DMS 273 (cell line): ENCODE data around the gene FRG2.
"Not testable (repeated sequence)": the region's sequence is repeated elsewhere in the genome, so short reads cannot be mapped to it uniquely, and the experiment has no call there.

ENCODE experiments used
- DNase-seq: peaks from one replicate; lab custom pipeline; 2025; ENCODE audit not compliant: unreplicated experiment; lab: John Stamatoyannopoulos, UW

The FRG2 gene

GRCh38 chr4:190016369-190017289 is 10.4 kb downstream of the FRG2 start:
- DNase-seq = no peak

- DNase-seq = no peak
Observed at GRCh38 chr4:190015538-190016368, 11.3 kb downstream of the FRG2 start.

GRCh38 chr4:190014771-190015537 is 12.1 kb downstream of the FRG2 start:
- DNase-seq = no peak

GRCh38 chr4:189989941-189990340 is 37.1 kb downstream of the FRG2 start:
- DNase-seq = not testable (repeated sequence)

GRCh38 chr4:189988877-189989431 is 38.1 kb downstream of the FRG2 start:
- DNase-seq = no peak

- not testable (repeated sequence) for DNase-seq
Observed at GRCh38 chr4:189985651-189986243, 41.3 kb downstream of the FRG2 start.

GRCh38 chr4:189984661-189985060 is 42.4 kb downstream of the FRG2 start:
- DNase-seq = not testable (repeated sequence)

- DNase-seq = not testable (repeated sequence)
Observed at GRCh38 chr4:189983916-189984526, 43.0 kb downstream of the FRG2 start.

- no peak for DNase-seq
Observed at GRCh38 chr4:189981970-189982369, 45.1 kb downstream of the FRG2 start.

- not testable (repeated sequence) for DNase-seq
Observed at GRCh38 chr4:189980292-189980691, 46.8 kb downstream of the FRG2 start.

- DNase-seq = no peak
Observed at GRCh38 chr4:189979196-189980047, 47.6 kb downstream of the FRG2 start.
